Activated CD4-positive, alpha-beta T cell treated with anti-CD3 and anti-CD28 coated beads for 24 hours (primary cell): ENCODE results near the gene AP3S2.
"Not testable (repeated sequence)": the region's sequence is repeated elsewhere in the genome, so short reads cannot be mapped to it uniquely, and the experiment has no call there.

Experiments
- DNase-seq, 2 donors: peaks; one replicate each; pipeline ENCODE4 v3.0.0-alpha.2; 2020; ENCODE audit warnings: low read depth in 2 of 2

AP3S2 gene

GRCh38 chr15:89799918-89800498 is 93.8 kb downstream of the AP3S2 start:
- DNase-seq: no peak

DNA sequence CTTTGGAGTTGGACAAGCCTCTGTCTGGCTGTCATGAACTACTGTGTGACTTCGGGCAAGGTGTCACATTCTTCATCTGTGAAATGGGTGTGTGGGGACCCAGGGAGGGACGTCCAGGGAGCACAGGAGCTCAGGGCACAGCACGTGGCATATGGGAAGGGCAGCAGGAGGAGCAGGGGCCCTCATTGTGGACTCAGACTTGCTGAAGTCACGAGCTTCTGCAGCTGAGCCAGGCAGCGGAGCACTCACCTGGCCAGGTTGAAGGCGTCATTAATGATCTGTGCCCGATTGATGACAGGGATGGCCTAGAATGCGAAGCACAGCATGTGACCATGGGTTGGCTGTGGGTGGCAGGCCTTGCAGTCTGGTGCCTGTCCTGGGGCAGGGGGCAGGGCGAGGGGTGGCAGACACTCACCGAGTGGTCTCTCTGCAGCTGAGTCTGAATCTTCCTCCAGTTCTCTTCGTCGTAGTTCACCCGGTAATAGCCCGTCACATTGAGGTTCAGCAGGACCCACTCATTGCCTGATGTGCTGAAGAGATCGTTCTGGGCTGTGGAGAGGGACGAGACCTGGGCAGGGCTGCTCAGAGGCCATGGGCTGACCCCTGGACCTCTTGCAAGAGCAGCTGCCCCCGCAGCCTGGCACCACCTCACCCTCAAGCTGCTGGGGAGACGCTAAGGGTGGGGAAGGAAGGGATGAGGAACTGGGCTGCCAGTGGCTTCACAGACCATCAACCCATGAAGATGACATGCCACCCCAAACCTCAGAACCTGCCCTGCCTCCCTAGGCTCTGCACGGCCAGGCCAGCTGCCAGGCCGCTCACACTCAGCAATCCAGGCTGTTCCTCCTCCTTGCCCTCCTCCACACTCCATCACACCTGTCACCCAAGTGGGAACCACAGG is 94.5 kb downstream of the AP3S2 start:
- DNase-seq: no peak

DNA sequence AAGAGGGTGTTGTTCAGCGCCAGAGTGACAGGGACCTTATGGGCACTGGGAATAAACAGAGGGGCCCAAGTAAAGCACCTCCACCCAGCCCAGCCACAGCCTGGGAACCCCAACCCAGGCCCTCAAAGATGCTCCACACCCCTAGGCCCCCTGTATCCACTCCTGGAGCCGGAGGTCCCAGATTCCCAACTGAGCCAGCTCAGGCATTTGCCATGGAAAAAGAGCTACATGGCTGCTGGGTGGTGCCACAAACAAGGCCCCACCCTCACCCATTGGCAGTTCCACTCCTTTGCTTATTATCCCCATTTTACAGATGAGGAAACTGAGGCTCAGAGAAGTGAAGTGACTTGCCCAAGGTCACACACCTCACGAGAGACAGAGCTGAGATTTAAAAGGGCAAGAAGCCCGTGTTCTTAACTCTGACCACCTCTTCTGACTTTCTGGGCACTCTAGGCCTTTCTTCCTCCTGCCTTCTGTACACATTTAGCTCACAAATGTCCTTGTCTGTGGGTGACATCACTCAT is 96.1 kb downstream of the AP3S2 start:
- DNase-seq: no peak

DNA sequence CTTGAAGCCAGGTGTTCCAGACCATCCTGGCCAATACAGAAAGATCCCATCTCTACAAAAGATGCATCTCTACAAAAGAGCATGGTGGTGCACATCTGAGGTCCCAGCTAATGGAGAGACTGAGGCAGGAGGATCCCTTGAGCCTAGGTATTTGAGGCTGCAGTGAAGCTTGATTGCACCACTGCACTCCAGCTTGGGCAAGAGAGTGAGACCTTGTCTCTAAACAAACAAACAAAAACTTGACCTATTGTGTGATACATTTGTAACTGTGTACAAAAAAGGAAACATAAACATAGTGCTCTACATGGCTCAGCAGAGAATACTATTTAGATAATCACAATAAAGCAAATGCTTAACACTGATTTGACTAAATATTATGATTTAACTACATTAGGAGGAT is 97.8 kb downstream of the AP3S2 start:
- no peak for DNase-seq

GRCh38 chr15:89794627-89795241 is 99.1 kb downstream of the AP3S2 start:
- DNase-seq: no peak

DNA sequence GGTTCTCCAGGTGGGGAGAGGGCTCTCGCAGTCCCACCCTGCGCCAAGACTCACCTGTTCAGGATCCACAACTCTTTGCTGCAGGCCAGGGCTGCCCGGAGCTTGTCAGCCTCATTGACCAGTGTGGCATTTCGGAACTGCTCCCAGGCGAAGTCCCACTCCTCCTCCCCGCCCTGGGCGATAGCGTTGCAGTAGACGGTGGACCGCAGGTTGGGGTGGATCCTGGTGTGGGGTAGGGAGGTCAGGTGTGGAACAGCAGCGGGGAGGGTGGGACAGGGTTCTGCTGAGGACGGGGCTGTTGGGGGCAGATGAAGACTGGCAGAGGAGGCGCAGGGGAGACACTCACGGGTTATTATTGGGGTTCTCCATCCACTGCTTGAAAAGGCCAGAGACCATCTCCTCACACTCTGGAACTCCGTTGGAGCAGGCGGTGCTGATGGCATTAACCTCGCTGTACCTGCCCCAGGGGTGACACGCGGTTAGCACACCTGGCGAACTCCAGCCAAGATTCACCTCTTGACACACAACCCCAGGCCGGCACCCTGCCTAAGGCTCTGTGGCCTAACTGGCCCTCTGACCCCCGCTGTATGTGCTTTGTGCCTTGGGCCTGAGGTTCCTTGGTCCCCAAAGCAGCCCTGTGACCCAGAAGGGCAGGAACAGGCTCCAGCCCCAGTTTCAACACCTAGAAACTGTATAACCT is 101.5 kb downstream of the AP3S2 start:
- DNase-seq: no peak

DNA sequence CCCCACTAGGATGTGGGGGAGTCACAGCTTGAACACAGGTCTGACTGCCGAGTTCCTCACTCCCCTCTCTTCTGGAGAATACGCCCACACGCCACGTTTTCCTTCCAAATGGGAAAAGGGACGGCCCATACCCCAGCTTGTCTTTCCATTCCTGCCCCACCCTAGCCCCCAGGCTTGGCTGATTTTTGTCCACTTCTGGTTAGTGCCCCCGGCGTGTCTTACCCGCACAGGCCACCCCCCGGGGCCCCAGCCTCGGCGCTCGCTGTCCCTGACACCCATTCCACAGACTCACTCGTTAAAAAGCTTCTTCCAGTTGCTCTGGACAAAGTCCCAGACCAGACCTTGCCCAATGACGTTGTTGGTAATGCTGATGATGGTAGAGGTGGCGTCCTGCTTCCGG is 103.1 kb downstream of the AP3S2 start:
- no peak for DNase-seq

DNA sequence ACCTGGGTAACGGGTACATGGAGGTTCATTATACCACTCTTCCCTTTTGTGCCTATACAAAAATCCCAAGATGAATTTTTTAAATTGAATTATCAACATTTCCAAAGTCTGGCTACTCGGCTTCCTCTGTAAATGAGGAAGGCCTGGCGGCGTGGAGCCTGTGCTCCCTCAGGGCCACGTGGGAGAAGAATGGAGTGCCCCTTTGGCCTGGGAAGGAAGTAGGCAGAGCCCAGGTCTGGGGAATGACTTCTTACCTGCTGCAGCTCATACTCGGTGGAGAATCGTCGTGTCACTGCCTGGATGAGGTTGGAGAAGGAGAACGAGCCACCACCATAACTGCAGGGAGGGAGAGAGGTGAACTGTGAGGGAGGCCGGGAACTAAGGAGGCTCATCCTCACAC is 103.6 kb downstream of the AP3S2 start:
- no peak for DNase-seq

DNA sequence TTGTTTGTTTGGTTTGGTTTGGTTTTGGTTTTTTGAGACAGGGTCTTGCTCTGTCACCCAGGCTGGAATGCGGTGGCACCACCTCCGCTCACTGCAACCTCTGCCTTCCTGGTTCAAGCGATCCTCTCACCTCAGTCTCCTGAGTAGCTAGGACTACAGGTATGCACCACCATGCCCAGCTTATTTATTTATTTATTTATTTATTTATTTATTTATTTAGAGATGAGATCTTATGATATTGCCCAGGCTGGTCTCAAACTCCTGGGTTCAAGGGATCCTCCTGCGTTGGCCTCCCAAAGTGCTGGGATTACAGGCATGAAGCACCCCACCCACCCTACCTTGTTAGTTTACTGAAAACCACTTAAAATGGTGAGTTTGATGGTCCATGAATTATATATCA is 105.2 kb downstream of the AP3S2 start:
- DNase-seq: not testable (repeated sequence)

DNA sequence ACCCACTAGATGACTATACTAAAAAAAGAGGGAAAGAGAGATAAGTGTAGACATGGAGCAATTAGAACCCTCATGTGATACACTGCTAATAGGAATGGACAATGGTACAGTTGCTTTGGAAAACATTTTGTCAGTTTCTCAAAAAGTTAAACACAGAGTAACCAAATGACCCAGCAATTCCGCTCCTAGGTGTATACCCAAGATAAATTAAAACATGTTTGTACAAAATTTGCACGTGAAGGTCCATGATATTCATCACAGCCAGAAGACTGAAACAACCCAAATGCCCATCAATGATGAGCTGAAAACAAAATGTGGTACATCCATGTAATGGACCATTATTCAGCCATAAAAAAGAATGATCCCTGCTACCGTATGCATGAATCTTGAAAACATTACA is 105.8 kb downstream of the AP3S2 start:
- no peak for DNase-seq

DNA sequence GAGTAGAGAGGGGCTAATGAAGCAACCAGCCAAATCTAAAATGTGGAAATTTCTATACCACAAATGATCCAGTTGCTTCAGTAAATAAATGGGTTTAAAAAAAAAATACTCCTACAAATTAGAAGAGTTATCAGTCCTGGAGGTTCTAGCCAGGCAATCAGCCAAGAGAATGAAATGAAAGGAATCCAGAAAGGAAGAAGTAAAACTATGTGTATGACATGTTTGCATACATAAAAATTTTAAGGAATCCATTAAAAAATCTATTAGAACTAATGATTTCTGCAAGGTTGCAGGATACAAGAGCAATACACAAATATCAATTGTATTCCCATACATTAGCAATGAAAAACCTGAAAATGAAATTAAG is 108.0 kb downstream of the AP3S2 start:
- no peak for DNase-seq

GRCh38 chr15:89785064-89785773 is 108.6 kb downstream of the AP3S2 start:
- no peak for DNase-seq

GRCh38 chr15:89784686-89784960 is 109.2 kb downstream of the AP3S2 start:
- DNase-seq: no peak

- no peak for DNase-seq
These were observed 109.7 kb downstream of the AP3S2 start for GRCh38 chr15:89783861-89784685.

DNA sequence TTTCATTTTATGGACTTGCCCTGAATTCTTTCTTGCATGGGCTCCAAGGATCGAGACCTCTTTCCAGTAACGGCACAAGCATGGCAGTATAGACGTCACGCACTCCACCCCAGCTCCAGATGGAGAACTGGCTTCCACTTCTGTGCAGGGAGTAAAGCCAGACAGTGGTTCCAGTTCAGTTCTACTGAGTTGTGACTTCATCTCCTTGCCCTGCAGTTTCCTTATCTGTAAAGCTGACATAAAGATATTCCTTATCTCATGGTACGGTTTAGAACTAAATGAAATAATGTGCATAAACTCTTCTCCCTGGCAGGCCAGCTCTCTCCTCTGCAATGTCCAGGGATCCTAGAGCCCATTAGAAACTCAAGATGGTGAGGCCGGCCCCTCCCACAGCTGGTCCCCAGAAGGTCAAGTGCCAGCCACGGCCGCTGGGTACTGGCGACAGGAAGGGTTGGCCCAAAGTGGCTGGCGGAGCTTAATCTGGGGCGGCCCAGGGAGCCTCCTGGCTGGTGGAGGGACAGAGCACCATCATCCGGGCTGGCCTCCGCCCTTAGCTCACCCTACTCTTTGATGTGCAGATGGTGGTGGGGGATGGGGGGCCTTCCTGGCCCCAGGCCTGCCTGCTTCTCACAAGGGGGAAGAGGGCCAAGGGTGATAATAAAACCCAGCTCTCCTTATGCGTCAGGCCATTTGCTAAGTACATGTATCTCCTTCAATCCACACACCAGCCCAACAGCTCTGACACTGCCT is 110.5 kb downstream of the AP3S2 start:
- no peak for DNase-seq

- DNase-seq: not testable (repeated sequence)
These were observed 111.2 kb downstream of the AP3S2 start for GRCh38 chr15:89782619-89782950.

DNA sequence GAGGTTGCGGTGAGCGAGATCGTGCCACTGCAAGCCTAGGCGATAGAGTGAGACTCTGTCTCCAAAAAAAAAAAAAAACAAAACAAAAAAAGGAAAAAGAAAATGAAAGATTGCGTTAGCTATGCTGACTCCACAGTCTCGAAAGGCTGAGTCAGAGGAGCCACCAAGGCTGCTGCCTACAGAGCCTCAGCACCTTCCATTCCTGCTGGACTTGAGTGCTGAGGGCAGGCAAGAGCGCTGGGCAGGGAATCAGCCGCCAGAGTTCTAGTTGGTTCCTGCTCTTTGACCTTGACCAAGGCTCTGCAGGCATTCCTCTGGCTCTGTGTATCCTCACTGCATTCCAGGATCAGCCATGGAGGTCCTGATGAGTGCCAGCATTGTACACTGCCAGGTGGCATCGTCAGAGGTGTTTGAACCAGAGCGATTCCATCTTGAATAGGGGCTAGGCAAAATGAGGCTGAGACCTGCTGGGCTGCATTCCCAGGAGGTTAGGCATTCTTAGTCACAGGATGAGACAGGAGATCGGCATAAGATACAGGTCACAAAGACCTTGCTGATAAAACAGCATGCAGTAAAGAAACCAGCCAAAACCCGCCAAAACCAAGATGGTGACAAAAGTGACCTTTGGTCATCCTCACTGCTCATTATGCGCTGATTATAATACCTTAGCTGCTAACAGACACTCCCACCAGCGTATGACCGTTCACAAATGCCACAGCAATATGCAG is 111.7 kb downstream of the AP3S2 start:
- DNase-seq: no peak

DNA sequence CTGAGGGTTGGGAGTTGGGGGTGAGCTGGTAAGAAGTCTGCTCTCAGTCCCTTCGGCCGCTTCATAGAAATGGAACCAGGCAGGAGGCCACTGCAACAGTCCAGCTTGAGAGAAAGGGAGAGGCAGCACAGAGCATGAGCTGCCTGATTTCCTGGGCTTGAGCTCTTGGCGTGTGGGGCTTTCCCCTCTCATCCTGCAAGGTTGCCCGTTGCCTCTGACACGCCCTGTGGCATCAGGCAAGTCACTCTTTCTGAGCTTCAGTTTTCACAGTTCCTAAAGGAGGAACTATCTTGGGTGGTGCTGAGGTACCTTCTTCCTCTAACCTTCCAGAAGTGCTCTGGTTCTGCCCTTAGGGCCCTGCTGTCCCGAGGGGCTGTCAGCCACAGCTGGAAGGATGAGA is 112.7 kb downstream of the AP3S2 start:
- peak in 1 of 2 donors; percentile 9 for DNase-seq

GRCh38 chr15:89780601-89781000 is 113.2 kb downstream of the AP3S2 start:
- DNase-seq: no peak
